Measurements from ENCODE around the gene ADGB.

The ADGB gene

GRCh38 chr6:146701632-146702031, 102.9 kb downstream of the ADGB start:
- FAIRE-seq (no peak), DNase-seq (ENCODE audit: insufficient read length, low spot score) (no peak)
- TF ChIP-seq POU2F2 (IDR thresholded peaks at IDR 0.05; ENCODE audit: low read depth, low read length) (no peak), SPI1 (IDR thresholded peaks at IDR 0.05; ENCODE audit: low read depth, low read length) (no peak), POLR2A (IDR thresholded peaks at IDR 0.05; ENCODE audit: low read depth, low read length) (no peak), POLR2AphosphoS5 (IDR thresholded peaks at IDR 0.05; ENCODE audit: low read depth, low read length) (no peak), PAX5 (IDR thresholded peaks at IDR 0.05; ENCODE audit: insufficient read depth, low read length, severe bottlenecking) (no peak), TAF1 (IDR thresholded peaks at IDR 0.05; ENCODE audit: low read depth, low read length) (no peak)

- no peak for DNase-seq (ENCODE audit: insufficient read length, low spot score)
- no peak for FAIRE-seq
- TF ChIP-seq POU2F2 (IDR thresholded peaks at IDR 0.05; ENCODE audit: low read depth, low read length) = no peak
- TF ChIP-seq SPI1 (IDR thresholded peaks at IDR 0.05; ENCODE audit: low read depth, low read length) = no peak
- no peak for TF ChIP-seq POLR2A (IDR thresholded peaks at IDR 0.05; ENCODE audit: low read depth, low read length)
- TF ChIP-seq POLR2AphosphoS5 (IDR thresholded peaks at IDR 0.05; ENCODE audit: low read depth, low read length) = no peak
- TF ChIP-seq TAF1 (IDR thresholded peaks at IDR 0.05; ENCODE audit: low read depth, low read length) = no peak
- no peak for TF ChIP-seq PAX5 (IDR thresholded peaks at IDR 0.05; ENCODE audit: insufficient read depth, low read length, severe bottlenecking)
Observed at GRCh38 chr6:146709036-146709622, 110.4 kb downstream of the ADGB start.

GRCh38 chr6:146719387-146719786, 120.6 kb downstream of the ADGB start:
- no peak for TF ChIP-seq TAF1 (IDR thresholded peaks at IDR 0.05; ENCODE audit: low read depth, low read length)
- TF ChIP-seq PAX5 (IDR thresholded peaks at IDR 0.05; ENCODE audit: insufficient read depth, low read length, severe bottlenecking) = no peak
- TF ChIP-seq SPI1 (IDR thresholded peaks at IDR 0.05; ENCODE audit: low read depth, low read length) = no peak
- no peak for TF ChIP-seq POLR2AphosphoS5 (IDR thresholded peaks at IDR 0.05; ENCODE audit: low read depth, low read length)
- no peak for TF ChIP-seq POU2F2 (IDR thresholded peaks at IDR 0.05; ENCODE audit: low read depth, low read length)
- no peak for TF ChIP-seq POLR2A (IDR thresholded peaks at IDR 0.05; ENCODE audit: low read depth, low read length)
- FAIRE-seq (no peak), DNase-seq (ENCODE audit: insufficient read length, low spot score) (no peak)

- FAIRE-seq (no peak), DNase-seq (ENCODE audit: insufficient read length, low spot score) (no peak)
- TF ChIP-seq POLR2A (IDR thresholded peaks at IDR 0.05; ENCODE audit: low read depth, low read length) (no peak), PAX5 (IDR thresholded peaks at IDR 0.05; ENCODE audit: insufficient read depth, low read length, severe bottlenecking) (no peak), POLR2AphosphoS5 (IDR thresholded peaks at IDR 0.05; ENCODE audit: low read depth, low read length) (no peak), POU2F2 (IDR thresholded peaks at IDR 0.05; ENCODE audit: low read depth, low read length) (no peak), SPI1 (IDR thresholded peaks at IDR 0.05; ENCODE audit: low read depth, low read length) (no peak), TAF1 (IDR thresholded peaks at IDR 0.05; ENCODE audit: low read depth, low read length) (no peak)
Observed at GRCh38 chr6:146739696-146740095, 140.9 kb downstream of the ADGB start.

GRCh38 chr6:146741609-146742008, 142.8 kb downstream of the ADGB start:
- FAIRE-seq (no peak), DNase-seq (ENCODE audit: insufficient read length, low spot score) (no peak)
- TF ChIP-seq PAX5 (IDR thresholded peaks at IDR 0.05; ENCODE audit: insufficient read depth, low read length, severe bottlenecking) (no peak), POLR2AphosphoS5 (IDR thresholded peaks at IDR 0.05; ENCODE audit: low read depth, low read length) (no peak), POU2F2 (IDR thresholded peaks at IDR 0.05; ENCODE audit: low read depth, low read length) (no peak), POLR2A (IDR thresholded peaks at IDR 0.05; ENCODE audit: low read depth, low read length) (no peak), TAF1 (IDR thresholded peaks at IDR 0.05; ENCODE audit: low read depth, low read length) (no peak), SPI1 (IDR thresholded peaks at IDR 0.05; ENCODE audit: low read depth, low read length) (no peak)

GRCh38 chr6:146753306-146753705, 154.5 kb downstream of the ADGB start:
- DNase-seq (ENCODE audit: insufficient read length, low spot score) (no peak), FAIRE-seq (no peak)
- TF ChIP-seq PAX5 (IDR thresholded peaks at IDR 0.05; ENCODE audit: insufficient read depth, low read length, severe bottlenecking) = no peak
- no peak for TF ChIP-seq POU2F2 (IDR thresholded peaks at IDR 0.05; ENCODE audit: low read depth, low read length)
- no peak for TF ChIP-seq SPI1 (IDR thresholded peaks at IDR 0.05; ENCODE audit: low read depth, low read length)
- no peak for TF ChIP-seq TAF1 (IDR thresholded peaks at IDR 0.05; ENCODE audit: low read depth, low read length)
- TF ChIP-seq POLR2A (IDR thresholded peaks at IDR 0.05; ENCODE audit: low read depth, low read length) = no peak
- no peak for TF ChIP-seq POLR2AphosphoS5 (IDR thresholded peaks at IDR 0.05; ENCODE audit: low read depth, low read length)

- no peak for FAIRE-seq
- no peak for DNase-seq (ENCODE audit: insufficient read length, low spot score)
- TF ChIP-seq SPI1 (IDR thresholded peaks at IDR 0.05; ENCODE audit: low read depth, low read length) (no peak), POU2F2 (IDR thresholded peaks at IDR 0.05; ENCODE audit: low read depth, low read length) (no peak)
Observed at GRCh38 chr6:146767632-146768031, 168.9 kb downstream of the ADGB start.

GRCh38 chr6:146768722-146769121, 169.9 kb downstream of the ADGB start:
- no peak for FAIRE-seq

GRCh38 chr6:146770275-146770964, 171.6 kb downstream of the ADGB start:
- FAIRE-seq = no peak

More at GRCh38 chr6:146768722-146769121, 169.9 kb downstream of the ADGB start:
- no peak for TF ChIP-seq POLR2AphosphoS5 (IDR thresholded peaks at IDR 0.05; ENCODE audit: low read depth, low read length)
- TF ChIP-seq POLR2A (IDR thresholded peaks at IDR 0.05; ENCODE audit: low read depth, low read length) = no peak
- no peak for TF ChIP-seq SPI1 (IDR thresholded peaks at IDR 0.05; ENCODE audit: low read depth, low read length)
- no peak for TF ChIP-seq POU2F2 (IDR thresholded peaks at IDR 0.05; ENCODE audit: low read depth, low read length)
- TF ChIP-seq TAF1 (IDR thresholded peaks at IDR 0.05; ENCODE audit: low read depth, low read length) = no peak
- no peak for TF ChIP-seq PAX5 (IDR thresholded peaks at IDR 0.05; ENCODE audit: insufficient read depth, low read length, severe bottlenecking)
- DNase-seq (ENCODE audit: insufficient read length, low spot score) = no peak

More at GRCh38 chr6:146770275-146770964, 171.6 kb downstream of the ADGB start:
- TF ChIP-seq PAX5 (IDR thresholded peaks at IDR 0.05; ENCODE audit: insufficient read depth, low read length, severe bottlenecking) = no peak
- no peak for TF ChIP-seq POU2F2 (IDR thresholded peaks at IDR 0.05; ENCODE audit: low read depth, low read length)
- TF ChIP-seq SPI1 (IDR thresholded peaks at IDR 0.05; ENCODE audit: low read depth, low read length) = no peak
- no peak for TF ChIP-seq TAF1 (IDR thresholded peaks at IDR 0.05; ENCODE audit: low read depth, low read length)
- TF ChIP-seq POLR2A (IDR thresholded peaks at IDR 0.05; ENCODE audit: low read depth, low read length) = no peak
- no peak for TF ChIP-seq POLR2AphosphoS5 (IDR thresholded peaks at IDR 0.05; ENCODE audit: low read depth, low read length)
- no peak for DNase-seq (ENCODE audit: insufficient read length, low spot score)

Measured in GM12891 (cell line).